SH-SY5Y (cell line): ENCODE measurements around the gene ASCL1.

ENCODE experiments used
- GATA2 ChIP-seq: IDR thresholded peaks from 2 replicates; pipeline ENCODE4 v1.6.1; 2011; ENCODE audit warnings: mild to moderate bottlenecking, low read depth, low read length
- GATA3 ChIP-seq: IDR thresholded peaks from 2 replicates; pipeline ENCODE4 v1.6.1; 2011; ENCODE audit warnings: low read depth, mild to moderate bottlenecking, low read length, moderate library complexity

ASCL1 gene

DNA sequence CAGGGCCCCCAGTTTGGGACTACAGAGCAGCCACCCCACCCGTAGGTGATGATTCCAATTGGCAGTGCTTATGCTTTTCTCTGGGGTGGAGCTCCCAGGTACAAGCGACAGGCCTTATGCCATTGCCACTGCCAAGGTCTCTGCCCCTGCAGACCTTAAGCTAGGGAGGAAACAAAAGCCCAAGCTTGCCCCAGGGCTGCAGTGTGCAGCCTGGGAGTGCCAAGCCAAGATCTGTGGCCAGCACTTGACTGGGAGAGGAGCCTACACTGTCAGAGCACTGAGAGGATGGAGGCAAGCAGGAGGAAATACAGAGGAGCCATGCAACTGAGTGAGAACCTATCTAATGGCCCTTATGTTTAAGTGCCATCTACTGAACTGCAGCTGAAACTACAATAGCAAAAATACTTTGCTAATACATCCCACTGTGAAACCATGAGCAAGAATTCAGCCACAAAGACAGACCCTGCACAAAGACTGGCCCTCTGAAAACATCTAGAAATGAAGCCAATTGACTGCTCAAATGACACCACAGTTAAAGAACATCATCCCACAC, 17.7 kb upstream of the ASCL1 start:
- TF ChIP-seq GATA3, result no peak
- TF ChIP-seq GATA2, result no peak

GRCh38 chr12:102946042-102946441, 11.4 kb upstream of the ASCL1 start:
- TF ChIP-seq GATA2 (no peak), GATA3 (no peak)

- TF ChIP-seq GATA3, result no peak
- no peak for TF ChIP-seq GATA2
These were observed 8.5 kb upstream of the ASCL1 start for GRCh38 chr12:102948941-102949352.

DNA sequence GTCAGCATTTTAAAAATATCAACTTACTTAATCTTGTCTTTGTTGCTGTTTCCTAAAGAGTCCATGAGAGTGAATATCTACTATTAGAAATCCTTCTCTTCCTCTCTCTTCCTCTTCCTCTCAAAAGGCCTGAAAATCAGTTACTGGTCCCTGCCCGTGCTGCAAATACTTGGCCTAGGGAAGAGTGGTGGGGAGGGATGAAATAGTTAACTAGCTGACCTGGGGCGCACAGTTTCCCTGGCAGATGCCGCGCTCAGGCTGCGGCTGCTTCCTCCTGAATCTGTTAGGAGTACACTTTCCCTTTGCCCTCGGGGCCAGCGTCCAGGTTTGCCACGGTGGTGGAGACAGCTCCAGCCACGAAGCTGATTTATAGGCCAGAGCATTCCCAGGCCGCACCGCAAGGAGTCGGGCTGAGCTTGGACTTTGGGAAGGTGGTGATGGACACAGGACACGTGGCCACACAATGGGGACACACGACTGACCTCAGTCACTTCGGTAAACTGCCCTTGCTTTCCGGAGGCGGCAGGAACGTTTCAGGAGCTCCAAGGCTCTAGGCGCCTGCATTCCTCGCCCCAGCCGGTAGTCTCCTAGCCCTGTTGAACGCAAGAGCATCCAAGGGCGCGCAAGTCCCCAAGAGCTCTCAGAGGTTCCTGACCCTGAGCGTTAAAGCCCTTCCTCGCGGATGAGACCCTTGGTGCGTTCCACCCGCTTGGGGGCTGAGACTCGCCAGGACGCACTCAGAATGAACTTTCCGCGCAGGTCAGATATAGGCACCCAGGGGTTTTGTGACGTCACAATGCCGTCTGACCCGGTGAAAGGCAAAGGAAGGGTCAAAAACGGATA, 7.1 kb upstream of the ASCL1 start:
- TF ChIP-seq GATA2 (no peak), GATA3 (no peak)

DNA sequence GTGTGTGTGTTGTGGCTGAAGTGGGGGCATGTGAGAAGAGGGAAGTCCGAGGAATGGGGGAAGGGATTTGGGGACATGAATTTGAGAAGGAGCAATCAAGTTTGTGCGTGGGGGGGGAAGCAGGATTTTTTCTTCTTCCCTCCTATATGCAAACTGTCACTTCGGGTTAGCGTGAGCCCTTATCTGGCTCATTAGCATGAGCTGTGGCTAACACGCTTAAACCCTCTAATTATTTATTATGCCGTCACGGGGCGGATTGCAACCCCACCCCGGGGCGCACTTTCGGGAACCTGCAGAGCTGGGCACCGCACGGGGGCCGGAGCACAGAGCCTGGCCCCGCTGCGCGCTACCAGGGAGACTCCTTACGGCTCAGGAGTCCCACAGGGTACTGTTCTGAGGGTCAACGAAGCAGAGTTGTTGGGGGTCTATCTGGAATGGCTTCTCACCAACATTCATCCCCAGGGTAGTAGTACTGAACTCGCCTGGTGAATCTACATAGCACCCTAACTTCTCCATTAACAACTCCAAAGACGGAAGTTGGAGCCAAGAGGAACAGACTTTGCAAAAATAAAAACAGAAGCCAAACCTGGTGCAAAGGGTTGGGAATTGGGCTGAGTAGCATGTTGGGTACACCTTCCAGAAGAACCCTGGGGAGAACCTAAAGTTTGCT, 6.4 kb upstream of the ASCL1 start:
- TF ChIP-seq GATA2, result no peak
- TF ChIP-seq GATA3, result no peak

DNA sequence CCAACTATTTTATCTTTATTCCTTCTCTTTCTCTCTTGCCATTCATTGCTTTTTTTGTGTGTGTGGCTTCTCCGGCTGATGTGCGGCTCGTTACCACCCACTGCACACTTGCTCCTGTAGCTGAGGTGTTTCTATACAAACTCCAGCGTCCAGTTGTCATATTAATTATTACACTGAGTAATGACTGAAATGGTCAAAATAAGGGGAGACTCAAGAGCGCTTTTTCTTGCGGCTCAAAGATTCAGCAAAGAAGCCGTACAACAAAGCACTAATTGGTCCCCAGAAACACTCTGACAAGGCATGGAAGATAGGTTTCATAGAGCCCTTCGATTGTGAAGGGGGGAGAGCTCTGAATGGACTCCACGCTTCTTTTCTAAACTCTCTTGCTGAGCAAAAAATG, 5.6 kb upstream of the ASCL1 start:
- TF ChIP-seq GATA2 (no peak), GATA3 (no peak)

DNA sequence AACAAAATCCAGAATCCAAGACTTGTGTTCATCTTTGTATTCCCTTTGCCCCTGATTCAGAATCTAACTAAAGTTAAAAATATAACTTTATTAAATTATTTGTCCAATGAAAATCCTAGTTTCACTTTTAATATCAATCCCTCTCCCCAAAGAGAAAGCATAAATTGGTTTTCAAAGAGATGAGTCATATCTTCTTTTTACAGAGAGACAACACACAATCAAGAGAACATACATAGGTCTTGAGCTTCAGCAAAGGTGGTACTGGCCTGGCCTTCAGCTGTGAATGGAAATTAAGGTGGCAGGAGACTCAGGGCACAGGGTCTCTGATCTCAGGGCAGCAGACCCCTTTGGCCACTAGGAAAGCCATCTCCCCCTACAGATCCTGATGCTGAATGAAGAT, 4.3 kb upstream of the ASCL1 start:
- TF ChIP-seq GATA3 (no peak), GATA2 (0 out of 2 replicates have a peak, but pooled peaks have one; percentile 12)

GRCh38 chr12:102954134-102954533, 3.3 kb upstream of the ASCL1 start:
- no peak for TF ChIP-seq GATA2
- no peak for TF ChIP-seq GATA3

DNA sequence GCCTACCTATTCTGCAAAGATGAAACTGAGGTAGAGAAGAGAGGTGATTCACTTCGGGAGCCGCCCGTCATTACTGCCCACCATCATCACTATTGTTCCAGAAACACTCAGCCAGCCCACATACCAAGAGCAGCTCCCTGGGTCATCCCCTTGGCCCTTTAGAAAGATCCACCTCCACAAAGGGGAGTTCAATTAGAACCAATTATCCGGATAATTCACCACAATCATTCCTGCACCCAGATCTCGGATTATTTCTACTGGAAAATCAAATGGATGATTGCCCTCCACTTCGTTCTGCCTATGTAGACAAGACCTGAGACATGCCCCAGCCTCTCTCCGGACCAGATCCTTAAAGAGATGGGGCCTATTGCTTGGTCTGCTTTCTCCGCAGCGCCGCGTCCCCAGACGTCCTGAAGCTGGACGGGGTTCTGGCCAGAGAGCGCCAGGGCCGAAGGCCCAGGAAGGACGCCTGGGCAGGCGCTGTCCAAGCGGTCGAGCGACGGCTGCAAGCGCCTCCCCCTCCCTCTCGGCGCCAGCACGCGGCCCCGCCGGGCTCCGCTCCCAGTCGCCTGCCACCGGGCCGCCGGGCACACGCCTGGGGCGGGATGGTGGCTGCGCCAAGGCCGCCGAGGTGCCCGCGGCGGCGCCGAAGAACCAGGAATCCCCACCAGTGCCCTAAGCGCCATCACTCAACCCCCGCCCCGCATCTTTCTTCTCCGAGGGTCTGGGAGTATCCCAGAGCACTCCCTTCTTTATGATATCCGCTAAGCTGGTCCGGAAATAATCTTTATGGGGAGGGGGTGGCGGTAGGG, 1.3 kb upstream of the ASCL1 start:
- TF ChIP-seq GATA2 (no peak), GATA3 (no peak)

DNA sequence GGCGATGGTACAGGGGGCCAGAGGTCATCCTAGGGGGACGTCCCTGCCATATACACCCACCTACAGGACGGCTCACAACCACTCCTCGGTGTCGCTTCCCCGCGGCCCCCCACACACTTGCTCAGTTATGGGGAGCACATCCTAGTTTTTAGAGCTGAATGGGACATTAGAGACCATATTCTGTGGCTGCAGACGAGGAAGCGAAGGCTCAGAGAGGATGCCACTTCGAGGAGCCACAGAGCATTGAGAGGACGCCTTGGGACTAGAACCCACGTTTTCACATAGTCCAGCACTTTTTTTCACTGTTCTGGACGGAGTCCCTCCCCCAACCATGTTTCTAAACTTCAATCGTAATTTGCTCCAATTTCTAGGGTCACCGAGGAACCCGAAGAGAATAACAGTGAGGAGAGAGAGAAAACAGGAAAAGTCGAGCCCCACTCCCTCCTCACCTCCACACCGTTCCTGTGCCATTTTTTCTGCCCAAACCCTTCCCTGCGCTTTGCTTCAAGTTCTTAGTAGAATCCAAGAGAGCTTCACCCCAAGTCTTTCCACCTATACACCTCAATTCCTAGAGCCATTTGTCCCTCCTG, 641 bp upstream of the ASCL1 start:
- TF ChIP-seq GATA3, result no peak

GRCh38 chr12:102958073-102958829, 777 bp downstream of the ASCL1 start:
- TF ChIP-seq GATA2 (no peak), GATA3 (no peak)

GRCh38 chr12:102958830-102959176, 1.3 kb downstream of the ASCL1 start:
- TF ChIP-seq GATA3, result no peak
- no peak for TF ChIP-seq GATA2

GRCh38 chr12:102959391-102959790, 1.9 kb downstream of the ASCL1 start:
- TF ChIP-seq GATA3 (no peak), GATA2 (no peak)
